22Rv1 (cell line): ENCODE data around the gene LIPG.
A peak's percentile ranks its signal among the peaks of the same experiment; 100 is the strongest.

Experiments used
- ZFX ChIP-seq: fragments of 450-650 bp; IDR thresholded peaks from 2 replicates; pipeline ENCODE4 v1.6.1; 2017; ENCODE audit warnings: antibody characterized with exemption, borderline replicate concordance
- TF ChIP-seq, protein P1 (sequence below): fragments of 450-650 bp; IDR thresholded peaks from 2 replicates; pipeline ENCODE4 v1.5.1; 2017; ENCODE audit warnings: mild to moderate bottlenecking

- TF ChIP-seq, protein P1, sequence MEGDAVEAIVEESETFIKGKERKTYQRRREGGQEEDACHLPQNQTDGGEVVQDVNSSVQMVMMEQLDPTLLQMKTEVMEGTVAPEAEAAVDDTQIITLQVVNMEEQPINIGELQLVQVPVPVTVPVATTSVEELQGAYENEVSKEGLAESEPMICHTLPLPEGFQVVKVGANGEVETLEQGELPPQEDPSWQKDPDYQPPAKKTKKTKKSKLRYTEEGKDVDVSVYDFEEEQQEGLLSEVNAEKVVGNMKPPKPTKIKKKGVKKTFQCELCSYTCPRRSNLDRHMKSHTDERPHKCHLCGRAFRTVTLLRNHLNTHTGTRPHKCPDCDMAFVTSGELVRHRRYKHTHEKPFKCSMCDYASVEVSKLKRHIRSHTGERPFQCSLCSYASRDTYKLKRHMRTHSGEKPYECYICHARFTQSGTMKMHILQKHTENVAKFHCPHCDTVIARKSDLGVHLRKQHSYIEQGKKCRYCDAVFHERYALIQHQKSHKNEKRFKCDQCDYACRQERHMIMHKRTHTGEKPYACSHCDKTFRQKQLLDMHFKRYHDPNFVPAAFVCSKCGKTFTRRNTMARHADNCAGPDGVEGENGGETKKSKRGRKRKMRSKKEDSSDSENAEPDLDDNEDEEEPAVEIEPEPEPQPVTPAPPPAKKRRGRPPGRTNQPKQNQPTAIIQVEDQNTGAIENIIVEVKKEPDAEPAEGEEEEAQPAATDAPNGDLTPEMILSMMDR = peak; percentile 51
- no peak for TF ChIP-seq ZFX
Observed at GRCh38 chr18:49628881-49629795, 67.3 kb downstream of the LIPG start.
